ENCODE data around the gene THBD. TPM values are rescaled to one million over a fixed set of nuclear protein-coding genes. Genes with fewer than 3 reads are reported as not detected.

Gene THBD
- total RNA-seq, 2 donors from 2014 or later: 6.6 to 88.4 TPM

DNA sequence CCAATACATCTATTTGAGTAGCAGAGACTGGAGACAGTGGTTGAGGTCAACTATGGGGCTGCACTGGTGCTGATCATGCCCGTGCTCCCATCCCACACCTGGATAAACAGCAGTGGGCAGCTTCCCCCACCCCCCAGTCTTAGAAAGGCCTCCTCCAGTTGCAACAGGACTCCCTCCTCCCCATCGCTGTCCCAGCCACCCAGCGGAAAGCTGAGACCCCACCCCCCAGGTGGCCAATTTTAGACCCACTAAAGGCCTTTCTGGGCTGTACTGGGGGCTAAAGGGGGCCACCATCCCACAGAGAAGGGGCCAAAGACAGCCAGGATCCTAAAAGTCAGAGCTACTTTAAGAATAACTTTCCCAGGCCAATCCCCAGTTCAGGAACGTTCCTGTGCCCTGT is 15.6 kb downstream of the THBD start:
- Histone ChIP-seq H3K9me3 (no peaks in the 10 kb centered on the region), H3K4me3 (no peak overlapping the region), H3K27ac (no peak overlapping the region), H3K4me1 (replicated peaks) (no peaks in the 10 kb centered on the region), H3K36me3 (no peaks in the 10 kb centered on the region), H3K27me3 (replicated peaks; ENCODE audit: insufficient read depth) (peaks cover 22% of the 10 kb centered on the region)
- TF ChIP-seq, protein P1, sequence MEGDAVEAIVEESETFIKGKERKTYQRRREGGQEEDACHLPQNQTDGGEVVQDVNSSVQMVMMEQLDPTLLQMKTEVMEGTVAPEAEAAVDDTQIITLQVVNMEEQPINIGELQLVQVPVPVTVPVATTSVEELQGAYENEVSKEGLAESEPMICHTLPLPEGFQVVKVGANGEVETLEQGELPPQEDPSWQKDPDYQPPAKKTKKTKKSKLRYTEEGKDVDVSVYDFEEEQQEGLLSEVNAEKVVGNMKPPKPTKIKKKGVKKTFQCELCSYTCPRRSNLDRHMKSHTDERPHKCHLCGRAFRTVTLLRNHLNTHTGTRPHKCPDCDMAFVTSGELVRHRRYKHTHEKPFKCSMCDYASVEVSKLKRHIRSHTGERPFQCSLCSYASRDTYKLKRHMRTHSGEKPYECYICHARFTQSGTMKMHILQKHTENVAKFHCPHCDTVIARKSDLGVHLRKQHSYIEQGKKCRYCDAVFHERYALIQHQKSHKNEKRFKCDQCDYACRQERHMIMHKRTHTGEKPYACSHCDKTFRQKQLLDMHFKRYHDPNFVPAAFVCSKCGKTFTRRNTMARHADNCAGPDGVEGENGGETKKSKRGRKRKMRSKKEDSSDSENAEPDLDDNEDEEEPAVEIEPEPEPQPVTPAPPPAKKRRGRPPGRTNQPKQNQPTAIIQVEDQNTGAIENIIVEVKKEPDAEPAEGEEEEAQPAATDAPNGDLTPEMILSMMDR (IDR thresholded peaks at IDR 0.05): no peak
- no peak for TF ChIP-seq POLR2AphosphoS5 (IDR thresholded peaks at IDR 0.05)
- no peak for DNase-seq (ENCODE audit: low spot score)
- intact Hi-C loops (cut with DNase I): no loop called here
- WGBS: 91% methylated on average over 4 of the region's 4 CpGs

DNA sequence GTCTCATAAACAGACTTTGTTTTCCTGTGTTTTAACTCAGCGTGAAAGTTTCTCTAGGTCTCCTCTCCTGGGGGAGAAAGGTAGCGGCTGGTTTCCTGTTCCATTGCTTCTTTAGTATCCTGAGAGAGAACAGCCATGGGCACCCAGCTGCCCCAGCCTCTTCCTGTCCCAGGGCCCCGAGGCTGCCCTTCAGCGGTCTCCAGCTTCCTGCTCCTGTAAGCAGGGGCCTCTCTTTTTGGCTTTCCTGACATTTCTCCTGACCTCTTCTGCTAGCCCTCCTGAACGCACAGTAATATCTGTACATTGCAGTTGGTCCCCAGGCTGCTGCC is 16.8 kb downstream of the THBD start:
- Histone ChIP-seq H3K27ac (no peak overlapping the region), H3K9me3 (no peaks in the 10 kb centered on the region), H3K4me3 (no peak overlapping the region), H3K27me3 (replicated peaks; ENCODE audit: insufficient read depth) (peaks cover 22% of the 10 kb centered on the region), H3K4me1 (replicated peaks) (no peaks in the 10 kb centered on the region), H3K36me3 (no peaks in the 10 kb centered on the region)
- no peak for DNase-seq (ENCODE audit: low spot score)
- intact Hi-C loops (cut with DNase I): no loop called here
- 86% methylated on average over 5 of the region's 5 CpGs for WGBS
- TF ChIP-seq POLR2A (IDR thresholded peaks at IDR 0.05) (no peak), POLR2AphosphoS5 (IDR thresholded peaks at IDR 0.05) (no peak)
- TF ChIP-seq, protein P1 (IDR thresholded peaks at IDR 0.05): no peak

DNA sequence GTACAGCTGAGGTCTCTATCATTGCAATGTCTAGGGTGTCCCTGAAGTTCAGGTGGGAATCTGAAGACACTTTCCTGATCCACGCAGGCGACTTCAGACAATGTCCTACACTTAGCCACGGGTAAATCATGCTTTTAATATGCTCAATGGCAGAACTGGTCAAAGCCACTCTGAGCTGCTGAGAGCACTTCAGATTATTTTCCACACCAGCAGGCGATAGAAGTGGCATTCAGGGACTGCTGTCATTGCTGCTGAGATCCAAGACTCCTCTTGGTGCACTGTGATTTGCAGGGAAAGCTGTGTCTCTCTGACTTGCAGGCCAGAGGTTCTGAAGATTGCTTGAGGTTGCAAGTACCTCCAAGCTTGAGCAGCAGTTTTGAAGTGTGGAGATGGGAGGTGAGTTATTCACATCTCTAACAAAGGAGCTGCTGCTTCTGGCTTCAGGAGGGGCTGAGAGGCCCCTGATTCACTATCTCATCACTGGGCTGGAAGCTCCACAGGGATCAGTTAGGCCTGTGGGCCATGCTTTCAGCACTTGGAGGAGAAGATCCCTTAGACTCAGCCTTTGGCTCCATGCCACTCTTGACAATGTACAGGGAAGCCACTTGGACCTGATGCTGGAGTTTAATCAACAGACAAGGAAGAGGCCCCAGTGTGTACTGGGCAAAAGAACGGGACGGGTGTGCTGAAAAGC is 17.3 kb downstream of the THBD start:
- Histone ChIP-seq H3K9me3 (no peaks in the 10 kb centered on the region), H3K4me1 (replicated peaks) (no peaks in the 10 kb centered on the region), H3K27ac (no peak overlapping the region), H3K27me3 (replicated peaks; ENCODE audit: insufficient read depth) (peaks cover 22% of the 10 kb centered on the region), H3K4me3 (no peak overlapping the region), H3K36me3 (no peaks in the 10 kb centered on the region)
- WGBS: 90% methylated on average over 6 of the region's 6 CpGs
- no peak for DNase-seq (ENCODE audit: low spot score)
- intact Hi-C loops (cut with DNase I): no loop called here
- TF ChIP-seq POLR2A (IDR thresholded peaks at IDR 0.05) (no peak), POLR2AphosphoS5 (IDR thresholded peaks at IDR 0.05) (no peak)
- TF ChIP-seq, protein P1 (IDR thresholded peaks at IDR 0.05): no peak

DNA sequence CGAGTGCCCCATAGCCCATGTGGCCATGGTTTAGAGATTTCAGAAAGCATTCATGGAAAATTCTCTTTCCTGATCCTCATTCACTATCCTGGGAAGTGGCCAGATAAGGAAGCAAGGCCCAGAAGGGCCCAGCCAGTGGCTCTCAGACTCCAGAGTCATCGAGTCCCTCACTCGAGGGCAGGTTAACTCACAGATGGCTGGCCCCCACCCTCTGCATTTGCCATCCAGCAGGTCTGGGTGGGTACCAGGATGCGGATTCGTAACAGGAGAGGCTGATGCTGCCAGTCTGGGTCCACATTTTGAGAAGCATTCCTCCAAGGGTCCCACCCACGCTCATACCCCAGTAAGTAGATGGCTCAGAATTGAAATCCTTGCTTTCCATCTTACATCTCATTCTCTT is 18.1 kb downstream of the THBD start:
- intact Hi-C loops (cut with DNase I): no loop called here
- peaks cover 19% of the 10 kb centered on the region for H3K27me3 ChIP-seq (replicated peaks; ENCODE audit: insufficient read depth)
- no peaks in the 10 kb centered on the region for H3K36me3 ChIP-seq
- TF ChIP-seq POLR2AphosphoS5 (IDR thresholded peaks at IDR 0.05): no peak
- TF ChIP-seq, protein P1 (IDR thresholded peaks at IDR 0.05): no peak
- no peak for TF ChIP-seq POLR2A (IDR thresholded peaks at IDR 0.05)
- no peak overlapping the region for H3K4me3 ChIP-seq
- 95% methylated on average over 6 of the region's 6 CpGs for whole genome bisulfite sequencing
- H3K9me3 ChIP-seq: no peaks in the 10 kb centered on the region
- H3K4me1 ChIP-seq (replicated peaks): no peaks in the 10 kb centered on the region
- no peak overlapping the region for H3K27ac ChIP-seq
- DNase-seq (ENCODE audit: low spot score): no peak

DNA sequence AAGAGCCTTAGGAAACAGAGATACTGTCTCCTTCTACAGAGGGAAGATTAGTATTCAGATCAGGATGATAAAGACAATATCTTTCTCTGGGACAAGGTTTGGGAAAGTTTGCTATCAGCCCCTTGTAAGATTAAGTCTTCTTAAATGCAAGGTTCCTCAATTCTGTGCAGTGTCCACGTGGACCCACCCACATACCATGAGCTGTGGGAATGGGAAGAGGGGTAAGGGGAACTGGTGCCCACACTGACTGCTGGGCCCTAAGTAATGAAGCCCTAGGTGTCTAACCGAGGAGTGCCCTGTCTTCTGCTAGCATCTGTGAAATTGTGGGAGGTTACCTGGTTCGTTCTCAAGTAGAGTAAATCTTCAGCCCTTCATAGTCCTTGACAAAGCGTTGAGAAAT is 20.1 kb downstream of the THBD start:
- WGBS: 64% methylated on average over 4 of the region's 4 CpGs
- no peaks in the 10 kb centered on the region for H3K4me1 ChIP-seq (replicated peaks)
- no peak overlapping the region for H3K27ac ChIP-seq
- intact Hi-C loops (cut with DNase I): no loop called here
- TF ChIP-seq, protein P1 (IDR thresholded peaks at IDR 0.05): no peak
- TF ChIP-seq POLR2AphosphoS5 (IDR thresholded peaks at IDR 0.05) (no peak), POLR2A (IDR thresholded peaks at IDR 0.05) (no peak)
- H3K9me3 ChIP-seq: no peaks in the 10 kb centered on the region
- H3K4me3 ChIP-seq: no peak overlapping the region
- peaks cover 5% of the 10 kb centered on the region for H3K27me3 ChIP-seq (replicated peaks; ENCODE audit: insufficient read depth)
- H3K36me3 ChIP-seq: no peaks in the 10 kb centered on the region
- no peak for DNase-seq (ENCODE audit: low spot score)

Measured in prostate gland (tissue), 2 donors.